Midbrain (tissue), 1 donor: ENCODE data around the gene DPF1.

Experiments
- DNase-seq: peaks from one replicate; lab custom pipeline; 2025; lab: John Stamatoyannopoulos, UW

DPF1 gene

DNA sequence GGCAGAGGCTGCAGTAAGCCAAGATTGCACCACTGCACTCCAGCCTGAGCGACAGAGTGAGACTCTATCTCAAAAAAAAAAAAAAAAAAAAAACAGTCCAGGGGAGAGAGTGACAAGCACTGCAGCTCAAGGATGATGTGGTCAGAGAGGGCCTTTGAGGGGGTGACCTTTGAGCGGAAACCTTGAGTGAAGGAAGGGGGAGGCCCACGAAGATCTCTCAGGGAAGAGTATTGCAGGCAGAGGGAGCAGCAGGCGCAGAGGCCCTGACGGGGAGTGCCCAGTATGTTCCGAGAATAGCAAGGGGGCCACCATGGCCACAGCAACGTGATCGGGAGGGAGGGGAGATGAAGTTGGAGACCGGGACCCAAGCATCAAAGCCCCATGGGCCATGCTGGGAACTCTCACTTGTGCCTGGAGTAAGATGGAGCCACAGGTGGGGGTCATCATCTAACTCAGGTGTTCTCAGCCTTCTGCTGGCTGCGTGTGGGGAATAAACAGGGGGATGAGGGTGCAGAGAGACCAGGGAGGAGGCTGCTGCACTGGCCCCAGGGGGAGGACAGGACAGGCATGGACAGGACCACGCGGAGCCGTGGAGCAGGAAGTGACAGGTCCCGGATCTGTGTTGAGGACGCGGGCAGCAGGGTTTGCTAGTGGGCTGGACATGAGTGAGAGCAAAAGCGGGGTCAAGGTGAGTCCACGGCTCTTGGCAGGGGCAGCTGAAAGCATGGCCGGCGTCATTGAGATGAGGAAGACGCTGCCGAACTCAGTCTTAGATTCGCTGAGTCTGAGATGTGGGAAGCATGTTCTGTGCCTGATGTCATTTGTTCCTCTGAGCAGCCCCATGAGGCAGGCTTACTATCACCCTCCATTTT lies 60.4 kb downstream of the DPF1 start:
- DNase-seq, result no peak

DNA sequence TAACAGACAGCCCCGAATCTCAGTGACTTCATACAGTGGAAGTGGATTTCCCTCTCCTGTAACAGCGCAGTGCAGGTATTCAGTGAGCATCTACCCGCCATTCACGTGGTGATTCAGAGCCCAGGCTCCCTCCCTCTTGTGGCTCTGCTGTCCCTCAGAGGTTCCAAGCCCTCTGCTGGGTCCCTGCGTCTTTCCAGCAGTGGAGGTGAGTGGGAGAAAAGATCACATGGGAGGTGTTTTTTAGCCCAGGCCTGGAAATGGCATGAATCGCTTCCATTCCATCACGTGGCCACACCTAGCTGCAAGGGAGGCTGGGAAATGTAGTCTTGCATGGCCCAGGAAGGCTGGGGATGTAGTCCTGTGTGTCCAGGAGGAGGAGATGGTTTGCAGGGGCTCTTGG lies 61.4 kb downstream of the DPF1 start:
- no peak for DNase-seq

DNA sequence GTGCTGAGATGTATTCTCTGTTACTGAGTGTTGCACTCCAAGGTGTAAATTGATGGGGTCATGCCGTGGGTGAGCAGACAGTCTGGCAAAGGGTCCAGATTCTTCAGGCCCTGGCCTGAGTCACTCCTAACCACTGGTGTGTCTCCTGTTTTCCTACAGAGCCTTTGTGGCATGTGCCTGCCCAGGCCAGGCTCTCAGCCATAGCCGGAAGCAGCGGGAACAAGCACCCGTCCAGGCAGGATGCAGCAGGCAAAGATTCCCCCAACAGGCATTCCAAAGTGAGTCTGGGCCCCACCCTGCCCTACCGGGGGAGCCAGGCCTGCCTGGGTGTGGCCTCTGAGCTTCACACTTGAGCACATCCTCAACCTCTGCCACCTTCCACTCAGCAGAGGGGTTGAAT lies 61.9 kb downstream of the DPF1 start:
- no peak for DNase-seq
